T-helper 1 cell (primary cell): ENCODE measurements around the gene PTRH1.

Experiments
- DNase-seq, 5 donors: peaks; one replicate each; pipeline ENCODE4 v3.0.0-alpha.2; 2012 to 2020

PTRH1 gene

GRCh38 chr9:127694890-127695720 lies 20.4 kb downstream of the PTRH1 start:
- DNase-seq: no peak

- DNase-seq: no peak
Measured at GRCh38 chr9:127693697-127694096, 21.8 kb downstream of the PTRH1 start.

- DNase-seq: no peak
Measured at GRCh38 chr9:127693143-127693542, 22.3 kb downstream of the PTRH1 start.

- DNase-seq: no peak
Measured at GRCh38 chr9:127692071-127692470, 23.4 kb downstream of the PTRH1 start.

- no peak for DNase-seq
Measured at GRCh38 chr9:127690735-127691134, 24.7 kb downstream of the PTRH1 start.

GRCh38 chr9:127689329-127690000 lies 26.0 kb downstream of the PTRH1 start:
- no peak for DNase-seq

- DNase-seq: no peak
Measured at GRCh38 chr9:127686461-127687393, 28.7 kb downstream of the PTRH1 start.

GRCh38 chr9:127684576-127684975 lies 30.9 kb downstream of the PTRH1 start:
- no peak for DNase-seq

- DNase-seq: no peak
Measured at GRCh38 chr9:127683723-127684122, 31.7 kb downstream of the PTRH1 start.

- no peak for DNase-seq
Measured at GRCh38 chr9:127682351-127683136, 32.9 kb downstream of the PTRH1 start.

GRCh38 chr9:127680846-127681245 lies 34.6 kb downstream of the PTRH1 start:
- DNase-seq: no peak

- DNase-seq: no peak
Measured at GRCh38 chr9:127680226-127680625, 35.2 kb downstream of the PTRH1 start.

- no peak for DNase-seq
Measured at GRCh38 chr9:127679506-127679905, 36.0 kb downstream of the PTRH1 start.

- no peak for DNase-seq
Measured at GRCh38 chr9:127676638-127677037, 38.8 kb downstream of the PTRH1 start.

- DNase-seq: no peak
Measured at GRCh38 chr9:127673234-127673633, 42.2 kb downstream of the PTRH1 start.

- no peak for DNase-seq
Measured at GRCh38 chr9:127667906-127668305, 47.6 kb downstream of the PTRH1 start.

GRCh38 chr9:127667127-127667844 lies 48.2 kb downstream of the PTRH1 start:
- no peak for DNase-seq

- DNase-seq: no peak
Measured at GRCh38 chr9:127664678-127665507, 50.6 kb downstream of the PTRH1 start.

GRCh38 chr9:127664324-127664677 lies 51.2 kb downstream of the PTRH1 start:
- no peak for DNase-seq
